Measurements from ENCODE around the gene TAF11L6.

GRCh38 chr5:17497446-17497845, 31.0 kb upstream of the TAF11L6 start:
- no peak for TF ChIP-seq CTCF (IDR thresholded peaks at IDR 0.05)
- TF ChIP-seq REST (IDR thresholded peaks at IDR 0.05; ENCODE audit: low read depth, low read length), result no peak
- no peak for TF ChIP-seq TAF1 (IDR thresholded peaks at IDR 0.05; ENCODE audit: borderline replicate concordance, low read depth, low read length)
- no peak for TF ChIP-seq SMC3 (IDR thresholded peaks at IDR 0.05; ENCODE audit: low read depth, low read length)
- no peak for TF ChIP-seq YY1 (IDR thresholded peaks at IDR 0.05; ENCODE audit: low read depth)
- TF ChIP-seq RFX5 (IDR thresholded peaks at IDR 0.05; ENCODE audit: low read length), result no peak
- TF ChIP-seq POLR2AphosphoS5 (IDR thresholded peaks at IDR 0.05; ENCODE audit: low read depth, low read length), result no peak
- no peak for TF ChIP-seq EP300 (IDR thresholded peaks at IDR 0.05; ENCODE audit: borderline replicate concordance in 1 of 2, low read depth in 1 of 2, low read length in 1 of 2)
- TF ChIP-seq MAX (IDR thresholded peaks at IDR 0.05; ENCODE audit: low read depth), result no peak
- TF ChIP-seq EZH2phosphoT487 (IDR thresholded peaks at IDR 0.05; ENCODE audit: borderline replicate concordance, low read depth), result no peak
- TF ChIP-seq CHD2 (IDR thresholded peaks at IDR 0.05; ENCODE audit: low read length, partially characterized antibody), result no peak
- TF ChIP-seq PBX3 (IDR thresholded peaks at IDR 0.05), result no peak
- no peak for TF ChIP-seq FOXM1 (IDR thresholded peaks at IDR 0.05; ENCODE audit: low read depth)

Data from SK-N-SH (cell line).